PC-9 (cell line): Measurements from ENCODE around the gene SNURF.

Source experiments
- EZH2 ChIP-seq: fragments of 200-600 bp; sonication (generic); IDR thresholded peaks from 2 replicates; pipeline ENCODE4 v1.8.0; 2017; ENCODE audit warnings: antibody characterized with exemption, low read depth
- TF ChIP-seq, protein P1 (sequence below): fragments of 200-600 bp; sonication (generic); conservative IDR thresholded peaks from 2 replicates; pipeline ENCODE4 v1.6.1; 2017; ENCODE audit warnings: mixed run types, antibody characterized with exemption, mild to moderate bottlenecking, moderate library complexity

DNA sequence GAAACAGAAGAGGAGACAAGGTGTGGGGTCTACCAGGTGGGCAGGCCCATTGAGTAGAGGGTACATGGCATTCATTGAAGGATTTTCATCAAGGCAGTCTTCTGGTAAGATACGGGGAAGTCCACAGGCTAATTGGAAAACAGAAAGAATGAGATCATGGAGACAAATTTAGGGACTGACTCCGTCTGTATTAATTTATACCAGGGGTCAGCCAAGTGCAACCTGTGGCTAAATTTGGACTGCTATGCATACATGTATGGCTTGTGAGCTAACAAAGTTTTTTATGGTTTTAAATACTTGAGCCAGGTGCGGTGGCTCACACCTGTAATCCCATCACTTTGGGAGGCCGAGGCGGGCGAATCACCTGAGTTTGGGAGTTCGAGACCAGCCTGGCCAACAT, 21.1 kb upstream of the SNURF start:
- TF ChIP-seq, protein P1, sequence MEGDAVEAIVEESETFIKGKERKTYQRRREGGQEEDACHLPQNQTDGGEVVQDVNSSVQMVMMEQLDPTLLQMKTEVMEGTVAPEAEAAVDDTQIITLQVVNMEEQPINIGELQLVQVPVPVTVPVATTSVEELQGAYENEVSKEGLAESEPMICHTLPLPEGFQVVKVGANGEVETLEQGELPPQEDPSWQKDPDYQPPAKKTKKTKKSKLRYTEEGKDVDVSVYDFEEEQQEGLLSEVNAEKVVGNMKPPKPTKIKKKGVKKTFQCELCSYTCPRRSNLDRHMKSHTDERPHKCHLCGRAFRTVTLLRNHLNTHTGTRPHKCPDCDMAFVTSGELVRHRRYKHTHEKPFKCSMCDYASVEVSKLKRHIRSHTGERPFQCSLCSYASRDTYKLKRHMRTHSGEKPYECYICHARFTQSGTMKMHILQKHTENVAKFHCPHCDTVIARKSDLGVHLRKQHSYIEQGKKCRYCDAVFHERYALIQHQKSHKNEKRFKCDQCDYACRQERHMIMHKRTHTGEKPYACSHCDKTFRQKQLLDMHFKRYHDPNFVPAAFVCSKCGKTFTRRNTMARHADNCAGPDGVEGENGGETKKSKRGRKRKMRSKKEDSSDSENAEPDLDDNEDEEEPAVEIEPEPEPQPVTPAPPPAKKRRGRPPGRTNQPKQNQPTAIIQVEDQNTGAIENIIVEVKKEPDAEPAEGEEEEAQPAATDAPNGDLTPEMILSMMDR: no peak
- no peak for TF ChIP-seq EZH2
